SK-N-SH (cell line): ENCODE results near the gene CD14. TPM values are rescaled to one million over a fixed set of nuclear protein-coding genes. Genes with fewer than 3 reads are reported as not detected.

Source experiments
- CTCF ChIA-PET: fragments of 300-600, 350-600 bp; formaldehyde crosslinking; extraction: SDS; loops from one replicate; lab custom pipeline; 2021; lab: Yijun Ruan, JAX
- POLR2A ChIA-PET: fragments of 350-600 bp; sonication (Branson Sonifier 250); formaldehyde crosslinking; extraction: SDS; loops from one replicate; lab custom pipeline; 2020; ENCODE audit warnings: antibody characterized with exemption, inconsistent platforms; lab: Yijun Ruan, JAX
- DNase-seq: peaks from one replicate; pipeline ENCODE4 v3.0.0; 2012
- H2AFZ ChIP-seq: fragments of 200-600 bp; sonication (generic); 2 replicates; pipeline ENCODE4 v1.8.1; 2016; ENCODE audit warnings: antibody characterized with exemption, mild to moderate bottlenecking, low read depth
- H3F3A ChIP-seq: fragments of 200-600 bp; sonication (generic); replicated peaks from 2 replicates; pipeline ENCODE3; 2016; ENCODE audit warnings: antibody characterized with exemption, mild to moderate bottlenecking; ENCODE audit not compliant: insufficient read depth
- H3K27ac ChIP-seq, 2 experiments: fragments of 200-500 bp in 1 of 2; fragments of 200-600 bp in 1 of 2; sonication (Bioruptor generic) in 1 of 2; sonication (generic), shearing (Covaris generic) in 1 of 2; 2 replicates each; pipeline versions ENCODE4 v1.5.1 to v1.6.1; 2014 to 2016; ENCODE audit warnings: low read depth in 2 of 2, inconsistent platforms in 1 of 2, low read length in 1 of 2, mild to moderate bottlenecking in 1 of 2, mixed read lengths in 1 of 2
- H3K27me3 ChIP-seq: fragments of 200-600 bp; sonication (generic), shearing (Covaris generic); 2 replicates; pipeline ENCODE4 v1.6.1; 2016; ENCODE audit warnings: mixed run types; ENCODE audit not compliant: insufficient read depth
- H3K36me3 ChIP-seq, 2 experiments: fragments of 200-500 bp in 1 of 2; fragments of 200-600 bp in 1 of 2; sonication (Bioruptor generic) in 1 of 2; sonication (generic) in 1 of 2; replicated peaks in 1 of 2; 2 replicates each; pipeline versions ENCODE3 to v1.5.1; 2014 to 2016; ENCODE audit warnings: low read length in 1 of 2, mild to moderate bottlenecking in 1 of 2; ENCODE audit not compliant: insufficient read depth in 2 of 2, control insufficient read depth in 1 of 2
- H3K4me1 ChIP-seq, 2 experiments: fragments of 200-500 bp in 1 of 2; fragments of 200-600 bp in 1 of 2; sonication (Bioruptor generic) in 1 of 2; sonication (generic), shearing (Covaris generic) in 1 of 2; 2 replicates each; pipeline versions ENCODE4 v1.5.1 to v1.6.1; 2014 to 2016; ENCODE audit warnings: low read depth in 1 of 2, low read length in 1 of 2, mixed run types in 1 of 2; ENCODE audit not compliant: insufficient read depth in 2 of 2, control insufficient read depth in 1 of 2
- H3K4me2 ChIP-seq: fragments of 200-600 bp; sonication (generic), shearing (Covaris generic); 2 replicates; pipeline ENCODE4 v1.6.1; 2017; ENCODE audit warnings: mixed run types
- H3K4me3 ChIP-seq, 2 experiments: fragments of 200-500 bp in 1 of 2; fragments of 200-600 bp in 1 of 2; sonication (Bioruptor generic) in 1 of 2; sonication (generic), shearing (Covaris generic) in 1 of 2; 2 replicates each; pipeline versions ENCODE4 v1.5.1 to v1.8.1; 2014 to 2016; ENCODE audit warnings: low read depth in 2 of 2, inconsistent platforms in 1 of 2, low read length in 1 of 2, mild to moderate bottlenecking in 1 of 2, mixed read lengths in 1 of 2, moderate library complexity in 1 of 2
- H3K79me2 ChIP-seq: fragments of 200-600 bp; sonication (generic); 2 replicates; pipeline ENCODE4 v1.8.1; 2017; ENCODE audit warnings: mild to moderate bottlenecking; ENCODE audit not compliant: insufficient read depth
- H3K9ac ChIP-seq: fragments of 200-600 bp; sonication (generic); 2 replicates; pipeline ENCODE4 v1.6.1; 2017; ENCODE audit warnings: mixed run types
- H3K9me2 ChIP-seq: fragments of 200-600 bp; sonication (generic); 2 replicates; pipeline ENCODE4 v1.6.1; 2017; ENCODE audit warnings: mixed run types
- H3K9me3 ChIP-seq: fragments of 200-600 bp; sonication (generic); 2 replicates; pipeline ENCODE4 v1.6.1; 2017; ENCODE audit warnings: mixed run types, mild to moderate bottlenecking, moderate library complexity
- H4K20me1 ChIP-seq: fragments of 200-600 bp; sonication (generic); 2 replicates; pipeline ENCODE4 v1.6.1; 2017; ENCODE audit warnings: mild to moderate bottlenecking, mixed run types; ENCODE audit not compliant: insufficient read depth
- CHD2 ChIP-seq: fragments of 150-350 bp; IDR thresholded peaks from 2 replicates; pipeline ENCODE4 v1.6.1; 2018; ENCODE audit warnings: low read length; ENCODE audit not compliant: partially characterized antibody
- ELF1 ChIP-seq: IDR thresholded peaks from 2 replicates; pipeline ENCODE4 v1.4.0; 2012
- GABPA ChIP-seq: IDR thresholded peaks from 2 replicates; pipeline ENCODE4 v1.4.0; 2012; ENCODE audit warnings: low read depth, mild to moderate bottlenecking
- GATA2 ChIP-seq: sonication (generic); formaldehyde crosslinking; IDR thresholded peaks from 2 replicates; pipeline ENCODE4 v1.5.0; 2020; ENCODE audit warnings: mild to moderate bottlenecking, missing genetic modification reagents
- MEF2A ChIP-seq: IDR thresholded peaks from 2 replicates; pipeline ENCODE4 v1.4.0; 2012; ENCODE audit warnings: low read depth, borderline replicate concordance
- MXI1 ChIP-seq: IDR thresholded peaks from 2 replicates; pipeline ENCODE4 v1.6.1; 2012; ENCODE audit warnings: mild to moderate bottlenecking, low read depth, low read length, improper control_type of control experiment
- NRF1 ChIP-seq: IDR thresholded peaks from 2 replicates; pipeline ENCODE4 v1.6.1; 2012; ENCODE audit warnings: low read depth, mild to moderate bottlenecking, low read length
- RAD21 ChIP-seq: IDR thresholded peaks from 2 replicates; pipeline ENCODE4 v1.6.1; 2012; ENCODE audit warnings: mild to moderate bottlenecking, low read length
- SIN3A ChIP-seq: IDR thresholded peaks from 2 replicates; pipeline ENCODE4 v1.6.1; 2012; ENCODE audit warnings: low read depth, mild to moderate bottlenecking, low read length, moderate library complexity, borderline replicate concordance
- TEAD4 ChIP-seq: IDR thresholded peaks from 2 replicates; pipeline ENCODE4 v1.4.0; 2012; ENCODE audit warnings: mild to moderate bottlenecking, borderline replicate concordance; ENCODE audit not compliant: insufficient read depth
- YY1 ChIP-seq: IDR thresholded peaks from 2 replicates; pipeline ENCODE4 v1.4.0; 2012; ENCODE audit warnings: low read depth, mild to moderate bottlenecking
- WGBS: methylation state at CpG from one replicate; pipeline ENCODE4 v1.1.6; 2017; ENCODE audit warnings: low lambda C conversion rate; 5-methylcytosine and 5-hydroxymethylcytosine counted together
- polyA plus RNA-seq, 3 experiments: library from polyadenylated mRNA; depleted of rRNA; stranded (reverse); fragments of >200 nt; gene quantifications; 2 replicates each; pipeline ENCODE4 v1.2.3, GENCODE V29; 2012
- TF ChIP-seq, protein P1 (sequence below): IDR thresholded peaks from 2 replicates; pipeline ENCODE4 v1.4.0; 2012; ENCODE audit warnings: low read depth, borderline replicate concordance
- TF ChIP-seq, protein P2 (sequence below): IDR thresholded peaks from 2 replicates; pipeline ENCODE4 v1.4.0; 2012; ENCODE audit warnings: low read depth, borderline replicate concordance

CD14 gene
- 0.12 and 0.19 TPM in 2 replicates for polyA plus RNA-seq (2012; rRNA removed)
- 0.09 and 0.12 TPM in 2 replicates for polyA plus RNA-seq (2012; cell fraction: cytosol; rRNA removed)
- 0.60 and 1.2 TPM in 2 replicates for polyA plus RNA-seq (2012; cell fraction: nucleus; rRNA removed)

DNA sequence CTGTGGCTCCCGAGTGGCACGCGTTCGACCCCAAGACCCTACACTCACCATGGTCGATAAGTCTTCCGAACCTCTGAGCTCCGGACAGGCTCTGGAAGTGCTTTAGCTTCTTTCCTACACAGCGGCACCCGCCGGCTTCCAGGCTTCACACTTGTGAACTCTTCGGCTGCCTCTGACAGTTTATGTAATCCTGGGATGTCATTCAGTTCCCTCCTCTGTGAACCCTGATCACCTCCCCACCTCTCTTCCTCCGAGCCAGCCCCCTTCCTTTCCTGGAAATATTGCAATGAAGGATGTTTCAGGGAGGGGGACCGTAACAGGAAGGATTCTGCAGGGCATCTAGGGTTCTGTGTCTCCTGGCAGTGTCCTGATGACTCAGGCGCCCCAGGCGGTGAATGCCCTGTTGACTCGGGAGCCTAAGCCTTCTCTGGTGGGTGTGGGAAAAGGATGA, at the start of gene CD14:
TSS of gene CD14 (minus strand) at position 155 of the 451 bp plus-strand sequence. CDS start at position 51, 104 bp downstream.
- Histone ChIP-seq H3K9me2 (no peaks in the 10 kb centered on the region), H3K79me2 (no peaks in the 10 kb centered on the region), H3K4me2 (no peak within 1 kb of the TSS), H3K4me3 (no peak within 1 kb of the TSS), H4K20me1 (no peaks in the 10 kb centered on the region), H3K9me3 (no peaks in the 10 kb centered on the region), H3K27me3 (no peaks in the 10 kb centered on the region), H2AFZ (no peak within 1 kb of the TSS), H3K36me3 (no peaks in the 10 kb centered on the region), H3K4me1 (no peaks in the 10 kb centered on the region), H3K9ac (no peak within 1 kb of the TSS), H3K27ac (no peak within 1 kb of the TSS), H3F3A (no peaks in the 10 kb centered on the region)
- ChIA-PET CTCF (no interaction called here), POLR2A (no interaction called here)
- TF ChIP-seq, protein P1, sequence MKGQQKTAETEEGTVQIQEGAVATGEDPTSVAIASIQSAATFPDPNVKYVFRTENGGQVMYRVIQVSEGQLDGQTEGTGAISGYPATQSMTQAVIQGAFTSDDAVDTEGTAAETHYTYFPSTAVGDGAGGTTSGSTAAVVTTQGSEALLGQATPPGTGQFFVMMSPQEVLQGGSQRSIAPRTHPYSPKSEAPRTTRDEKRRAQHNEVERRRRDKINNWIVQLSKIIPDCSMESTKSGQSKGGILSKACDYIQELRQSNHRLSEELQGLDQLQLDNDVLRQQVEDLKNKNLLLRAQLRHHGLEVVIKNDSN, result no peak
- TF ChIP-seq GABPA (no peak), SIN3A (no peak), YY1 (no peak), TEAD4 (no peak)
- TF ChIP-seq, protein P2, sequence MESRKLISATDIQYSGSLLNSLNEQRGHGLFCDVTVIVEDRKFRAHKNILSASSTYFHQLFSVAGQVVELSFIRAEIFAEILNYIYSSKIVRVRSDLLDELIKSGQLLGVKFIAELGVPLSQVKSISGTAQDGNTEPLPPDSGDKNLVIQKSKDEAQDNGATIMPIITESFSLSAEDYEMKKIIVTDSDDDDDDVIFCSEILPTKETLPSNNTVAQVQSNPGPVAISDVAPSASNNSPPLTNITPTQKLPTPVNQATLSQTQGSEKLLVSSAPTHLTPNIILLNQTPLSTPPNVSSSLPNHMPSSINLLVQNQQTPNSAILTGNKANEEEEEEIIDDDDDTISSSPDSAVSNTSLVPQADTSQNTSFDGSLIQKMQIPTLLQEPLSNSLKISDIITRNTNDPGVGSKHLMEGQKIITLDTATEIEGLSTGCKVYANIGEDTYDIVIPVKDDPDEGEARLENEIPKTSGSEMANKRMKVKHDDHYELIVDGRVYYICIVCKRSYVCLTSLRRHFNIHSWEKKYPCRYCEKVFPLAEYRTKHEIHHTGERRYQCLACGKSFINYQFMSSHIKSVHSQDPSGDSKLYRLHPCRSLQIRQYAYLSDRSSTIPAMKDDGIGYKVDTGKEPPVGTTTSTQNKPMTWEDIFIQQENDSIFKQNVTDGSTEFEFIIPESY, result no peak
- DNase-seq, result no peak
- 71% methylated on average over 12 of the region's 16 CpGs for WGBS

DNA sequence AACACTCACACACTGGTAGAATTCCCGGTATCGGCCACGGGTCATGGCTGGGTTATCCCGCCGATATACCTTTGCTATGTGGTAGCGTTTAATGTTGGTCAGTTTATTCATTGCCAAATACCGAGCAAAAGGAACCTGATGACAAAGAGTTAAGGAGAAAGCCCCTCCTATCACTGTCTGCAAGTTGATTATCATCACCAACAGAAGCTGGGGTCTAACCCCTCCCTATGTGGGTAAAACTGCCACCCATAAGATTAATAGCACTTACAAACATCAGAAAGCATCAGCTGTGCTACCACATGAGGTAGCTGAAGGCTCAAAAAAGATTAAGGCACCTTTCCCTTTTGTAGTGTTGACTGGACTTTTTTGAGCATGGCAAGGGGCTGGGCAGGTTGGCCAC, 46.0 kb upstream of the CD14 start:
- DNase-seq, result no peak
- CTCF ChIA-PET, result interaction anchor here (1.0 kb wide), 1 partner anchor 41 kb away, joined by 3 read pairs; no protein-coding TSS in a partner anchor
- Histone ChIP-seq H3K79me2 (peaks cover 12% of the 10 kb centered on the region; the same call in 1 of the 2 replicates), H3K4me1 (no peaks in the 10 kb centered on the region), H3K27ac (no peak overlapping the region), H3K9me2 (no peaks in the 10 kb centered on the region), H4K20me1 (no peaks in the 10 kb centered on the region), H3K4me3 (no peak overlapping the region), H2AFZ (no peak overlapping the region), H3K36me3 (peaks cover 34 to 72% of the 10 kb centered on the region in 2 experiments), H3K9me3 (no peaks in the 10 kb centered on the region), H3K9ac (no peak overlapping the region), H3K4me2 (no peak overlapping the region), H3K27me3 (no peaks in the 10 kb centered on the region), H3F3A (no peaks in the 10 kb centered on the region)
- WGBS, result 95% methylated on average over 7 of the region's 7 CpGs
- TF ChIP-seq ELF1, result no peak
- POLR2A ChIA-PET, result no interaction called here

DNA sequence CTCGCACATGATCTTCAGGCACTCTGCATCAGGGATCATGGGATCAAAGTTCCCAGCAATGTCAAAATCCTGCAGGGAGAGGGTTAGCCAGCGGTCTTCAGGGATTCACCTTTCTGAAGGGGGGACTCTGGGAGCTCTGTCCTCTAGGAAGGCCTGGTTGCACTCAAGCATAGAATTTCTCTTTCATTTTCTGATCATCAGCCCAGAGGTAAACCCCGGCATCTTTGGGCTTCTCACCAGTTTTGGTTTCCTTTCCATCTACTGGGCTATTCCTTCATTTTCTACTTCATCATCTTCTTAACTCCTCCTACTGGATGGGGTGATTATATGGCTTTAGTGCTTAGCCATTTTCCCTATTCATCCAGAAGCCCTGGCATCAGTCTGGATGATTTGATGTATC, 45.0 kb upstream of the CD14 start:
- Histone ChIP-seq H3K79me2 (peaks cover 4% of the 10 kb centered on the region; the same call in 1 of the 2 replicates), H3K36me3 (peaks cover 32 to 79% of the 10 kb centered on the region in 2 experiments), H3K9ac (no peak overlapping the region), H3K4me2 (no peak overlapping the region), H3K27me3 (no peaks in the 10 kb centered on the region), H3K27ac (no peak overlapping the region), H2AFZ (no peak overlapping the region), H3K4me1 (no peaks in the 10 kb centered on the region), H3K9me3 (no peaks in the 10 kb centered on the region), H3K9me2 (no peaks in the 10 kb centered on the region), H3F3A (no peaks in the 10 kb centered on the region), H4K20me1 (no peaks in the 10 kb centered on the region), H3K4me3 (no peak overlapping the region)
- ChIA-PET CTCF (no interaction called here), POLR2A (no interaction called here)
- 93% methylated on average over 1 of the region's 3 CpGs for whole genome bisulfite sequencing
- DNase-seq, result no peak
- TF ChIP-seq RAD21 (no peak), GATA2 (no peak), NRF1 (no peak), MEF2A (no peak), MXI1 (no peak), CHD2 (no peak), TEAD4 (no peak)
